Measurements from ENCODE around the gene PLXNA4. TPM values are rescaled to one million over a fixed set of nuclear protein-coding genes. Genes with fewer than 3 reads are reported as not detected.

The PLXNA4 gene
- total RNA-seq, 2 donors from 2014 or later, result 0.41 to 2.8 TPM

GRCh38 chr7:132187869-132188789, 388.1 kb downstream of the PLXNA4 start:
- WGBS, result 66% methylated on average over 4 of the region's 4 CpGs
- Histone ChIP-seq H3K36me3 (no peaks in the 10 kb centered on the region), H3K27ac (no peak overlapping the region), H3K27me3 (replicated peaks; ENCODE audit: insufficient read depth) (no peaks in the 10 kb centered on the region), H3K4me3 (no peak overlapping the region), H3K4me1 (replicated peaks) (no peaks in the 10 kb centered on the region), H3K9me3 (no peaks in the 10 kb centered on the region)
- TF ChIP-seq CTCF (IDR thresholded peaks at IDR 0.05) (no peak), POLR2AphosphoS5 (IDR thresholded peaks at IDR 0.05) (no peak), POLR2A (IDR thresholded peaks at IDR 0.05) (no peak)
- intact Hi-C loops (cut with DNase I), result no loop called here
- DNase-seq (ENCODE audit: low spot score), result no peak

- WGBS, result 97% methylated on average over 6 of the region's 6 CpGs
- no peak for DNase-seq (ENCODE audit: low spot score)
- H3K4me1 ChIP-seq (replicated peaks), result no peaks in the 10 kb centered on the region
- no peaks in the 10 kb centered on the region for H3K27me3 ChIP-seq (replicated peaks; ENCODE audit: insufficient read depth)
- no peak for TF ChIP-seq CTCF (IDR thresholded peaks at IDR 0.05)
- TF ChIP-seq POLR2AphosphoS5 (IDR thresholded peaks at IDR 0.05), result no peak
- no peak for TF ChIP-seq POLR2A (IDR thresholded peaks at IDR 0.05)
- H3K27ac ChIP-seq, result no peak overlapping the region
- intact Hi-C loops (cut with DNase I), result no loop called here
- no peaks in the 10 kb centered on the region for H3K9me3 ChIP-seq
- no peaks in the 10 kb centered on the region for H3K36me3 ChIP-seq
- H3K4me3 ChIP-seq, result no peak overlapping the region
These were observed 388.9 kb downstream of the PLXNA4 start for GRCh38 chr7:132187391-132187790.

- no peak for DNase-seq (ENCODE audit: low spot score)
- H3K36me3 ChIP-seq, result no peaks in the 10 kb centered on the region
- intact Hi-C loops (cut with DNase I), result no loop called here
- no peak overlapping the region for H3K27ac ChIP-seq
- H3K9me3 ChIP-seq, result no peaks in the 10 kb centered on the region
- WGBS, result 96% methylated on average over 7 of the region's 7 CpGs
- TF ChIP-seq POLR2AphosphoS5 (IDR thresholded peaks at IDR 0.05), result no peak
- no peak for TF ChIP-seq CTCF (IDR thresholded peaks at IDR 0.05)
- TF ChIP-seq POLR2A (IDR thresholded peaks at IDR 0.05), result no peak
- H3K4me1 ChIP-seq (replicated peaks), result no peaks in the 10 kb centered on the region
- no peaks in the 10 kb centered on the region for H3K27me3 ChIP-seq (replicated peaks; ENCODE audit: insufficient read depth)
- no peak overlapping the region for H3K4me3 ChIP-seq
These were observed 391.1 kb downstream of the PLXNA4 start for GRCh38 chr7:132185150-132185549.

GRCh38 chr7:132183781-132184380, 392.4 kb downstream of the PLXNA4 start:
- Histone ChIP-seq H3K27me3 (replicated peaks; ENCODE audit: insufficient read depth) (no peaks in the 10 kb centered on the region), H3K4me1 (replicated peaks) (no peaks in the 10 kb centered on the region), H3K9me3 (no peaks in the 10 kb centered on the region), H3K36me3 (no peaks in the 10 kb centered on the region), H3K27ac (no peak overlapping the region), H3K4me3 (no peak overlapping the region)
- 68% methylated on average over 8 of the region's 8 CpGs for WGBS
- intact Hi-C loops (cut with DNase I), result no loop called here
- DNase-seq (ENCODE audit: low spot score), result no peak
- TF ChIP-seq CTCF (IDR thresholded peaks at IDR 0.05), result no peak
- no peak for TF ChIP-seq POLR2A (IDR thresholded peaks at IDR 0.05)
- TF ChIP-seq POLR2AphosphoS5 (IDR thresholded peaks at IDR 0.05), result no peak

Data from prostate gland (tissue), 2 donors.